ENCODE data around the gene STPG1.

STPG1 gene

GRCh38 chr1:24340770-24341169, 72.8 kb downstream of the STPG1 start:
- Histone ChIP-seq H3K4me3 (ENCODE audit: low read depth, low read length) (no peak overlapping the region), H3K36me3 (replicated peaks) (no peaks in the 10 kb centered on the region), H3K27ac (no peak overlapping the region), H3K27me3 (replicated peaks) (peaks cover 10% of the 10 kb centered on the region)
- in situ Hi-C loops (cut with HindIII; ENCODE audit: low pct_ligation_motif_present, low sequenced_read_pairs) = no loop called here
- no peak for DNase-seq
- no peak for TF ChIP-seq CTCF (IDR thresholded peaks at IDR 0.05; ENCODE audit: low read depth, low read length, missing control alignments)

GRCh38 chr1:24339996-24340395, 73.6 kb downstream of the STPG1 start:
- H3K27ac ChIP-seq = no peak overlapping the region
- H3K27me3 ChIP-seq (replicated peaks) = peaks cover 10% of the 10 kb centered on the region
- DNase-seq = no peak
- H3K36me3 ChIP-seq (replicated peaks) = no peaks in the 10 kb centered on the region
- H3K4me3 ChIP-seq (ENCODE audit: low read depth, low read length) = no peak overlapping the region
- in situ Hi-C loops (cut with HindIII; ENCODE audit: low pct_ligation_motif_present, low sequenced_read_pairs) = no loop called here
- TF ChIP-seq CTCF (IDR thresholded peaks at IDR 0.05; ENCODE audit: low read depth, low read length, missing control alignments) = no peak

GRCh38 chr1:24338447-24338846, 75.1 kb downstream of the STPG1 start:
- Histone ChIP-seq H3K4me3 (ENCODE audit: low read depth, low read length) (no peak overlapping the region), H3K27me3 (replicated peaks) (peaks cover 12% of the 10 kb centered on the region), H3K36me3 (replicated peaks) (no peaks in the 10 kb centered on the region), H3K27ac (no peak overlapping the region)
- no peak for TF ChIP-seq CTCF (IDR thresholded peaks at IDR 0.05; ENCODE audit: low read depth, low read length, missing control alignments)
- in situ Hi-C loops (cut with HindIII; ENCODE audit: low pct_ligation_motif_present, low sequenced_read_pairs) = no loop called here
- no peak for DNase-seq

- Histone ChIP-seq H3K27me3 (replicated peaks) (peaks cover 6% of the 10 kb centered on the region), H3K27ac (no peak overlapping the region), H3K4me3 (ENCODE audit: low read depth, low read length) (no peak overlapping the region), H3K36me3 (replicated peaks) (no peaks in the 10 kb centered on the region)
- in situ Hi-C loops (cut with HindIII; ENCODE audit: low pct_ligation_motif_present, low sequenced_read_pairs) = no loop called here
- DNase-seq = no peak
- TF ChIP-seq CTCF (IDR thresholded peaks at IDR 0.05; ENCODE audit: low read depth, low read length, missing control alignments) = no peak
Observed at GRCh38 chr1:24337455-24337854, 76.1 kb downstream of the STPG1 start.

GRCh38 chr1:24336075-24336474, 77.5 kb downstream of the STPG1 start:
- Histone ChIP-seq H3K36me3 (replicated peaks) (no peaks in the 10 kb centered on the region), H3K27ac (no peak overlapping the region), H3K27me3 (replicated peaks) (peaks cover 6% of the 10 kb centered on the region), H3K4me3 (ENCODE audit: low read depth, low read length) (no peak overlapping the region)
- no peak for DNase-seq
- no peak for TF ChIP-seq CTCF (IDR thresholded peaks at IDR 0.05; ENCODE audit: low read depth, low read length, missing control alignments)
- in situ Hi-C loops (cut with HindIII; ENCODE audit: low pct_ligation_motif_present, low sequenced_read_pairs) = no loop called here

- H3K36me3 ChIP-seq (replicated peaks) = no peaks in the 10 kb centered on the region
- DNase-seq = no peak
- H3K27me3 ChIP-seq (replicated peaks) = peaks cover 14% of the 10 kb centered on the region
- in situ Hi-C loops (cut with HindIII; ENCODE audit: low pct_ligation_motif_present, low sequenced_read_pairs) = no loop called here
- H3K27ac ChIP-seq = no peak overlapping the region
- no peak for TF ChIP-seq CTCF (IDR thresholded peaks at IDR 0.05; ENCODE audit: low read depth, low read length, missing control alignments)
- H3K4me3 ChIP-seq (ENCODE audit: low read depth, low read length) = no peak overlapping the region
Observed at GRCh38 chr1:24331961-24332673, 81.5 kb downstream of the STPG1 start.
